Prostate gland (tissue), 2 donors: ENCODE data around the gene FAM193B. TPM values are rescaled to one million over a fixed set of nuclear protein-coding genes. Genes with fewer than 3 reads are reported as not detected.

Source experiments
- DNase-seq: peaks from one replicate; pipeline ENCODE4 v3.0.0-alpha.2; 2019; ENCODE audit warnings: low spot score
- H3K27ac ChIP-seq, 2 donors: fragments of 200-600 bp; sonication (generic); 2 replicates each; pipeline ENCODE4 v1.5.1; 2017 to 2019
- H3K27me3 ChIP-seq: fragments of 200-600 bp; sonication (generic); replicated peaks from 2 replicates; pipeline ENCODE4 v1.5.1; 2019; ENCODE audit not compliant: insufficient read depth
- H3K36me3 ChIP-seq, 2 donors: fragments of 200-600 bp; sonication (generic); 1 replicate in 1 of 2; 2 replicates in 1 of 2; pipeline versions ENCODE4 v1.5.1 to v1.8.1; 2017 to 2019
- H3K4me1 ChIP-seq: fragments of 200-600 bp; sonication (generic); replicated peaks from 2 replicates; pipeline ENCODE4 v1.5.1; 2019
- H3K4me3 ChIP-seq, 2 donors: fragments of 200-600 bp; sonication (generic); 2 replicates each; pipeline ENCODE4 v1.5.1; 2017 to 2019
- H3K9me3 ChIP-seq: fragments of 200-600 bp; sonication (generic); 2 replicates; pipeline ENCODE4 v1.5.1; 2017
- CTCF ChIP-seq, 4 experiments: fragments of 200-600 bp in 2 of 4; fragments of 450-650 bp in 2 of 4; sonication (generic) in 2 of 4; IDR thresholded peaks; 1 replicate in 3 of 4; 2 replicates in 1 of 4; pipeline ENCODE4 v1.5.1; 2016 to 2019; ENCODE audit warnings: antibody characterized with exemption in 4 of 4, mild to moderate bottlenecking in 2 of 4, moderate library complexity in 2 of 4
- POLR2A ChIP-seq: fragments of 450-650 bp; IDR thresholded peaks from one replicate; pipeline ENCODE4 v1.6.1; 2016; ENCODE audit warnings: antibody characterized with exemption, mild to moderate bottlenecking
- POLR2AphosphoS5 ChIP-seq: sonication (generic); formaldehyde crosslinking; IDR thresholded peaks from one replicate; pipeline ENCODE4 v1.6.1; 2017; ENCODE audit warnings: antibody characterized with exemption
- WGBS: methylation state at CpG from one replicate; pipeline ENCODE4 v1.1.5; 2018; 5-methylcytosine and 5-hydroxymethylcytosine counted together
- intact Hi-C: fragments of 100-400 bp; cut with DNase I; formaldehyde crosslinking; loops from one replicate; pipeline ENCODE4 v1.14.2; 2022
- total RNA-seq, 2 donors: library from RNA; depleted of rRNA; stranded (reverse); fragments of >200 nt; gene quantifications; one replicate each; pipeline ENCODE4 v1.1.0, GENCODE V29; 2016

FAM193B gene
- total RNA-seq, 2 donors from 2014 or later = 59.6 to 112 TPM

GRCh38 chr5:177507165-177507564, 47.2 kb downstream of the FAM193B start:
- 82% methylated on average over 9 of the region's 9 CpGs for WGBS
- no peaks in the 10 kb centered on the region for H3K9me3 ChIP-seq
- H3K27me3 ChIP-seq = no peaks in the 10 kb centered on the region
- DNase-seq = no peak
- no peak overlapping the region for H3K27ac ChIP-seq
- H3K4me1 ChIP-seq = no peaks in the 10 kb centered on the region
- no peak for TF ChIP-seq CTCF (IDR thresholded peaks at IDR 0.05)
- TF ChIP-seq POLR2AphosphoS5 = no peak
- TF ChIP-seq POLR2A = no peak
- peaks cover 5 to 6% of the 10 kb centered on the region in 2 donors for H3K36me3 ChIP-seq
- no peak overlapping the region for H3K4me3 ChIP-seq
- intact Hi-C loops = no loop called here

GRCh38 chr5:177505075-177505474, 49.3 kb downstream of the FAM193B start:
- H3K4me3 ChIP-seq = no peak overlapping the region
- H3K27me3 ChIP-seq = no peaks in the 10 kb centered on the region
- no peaks in the 10 kb centered on the region for H3K36me3 ChIP-seq
- DNase-seq = no peak
- no peaks in the 10 kb centered on the region for H3K9me3 ChIP-seq
- TF ChIP-seq CTCF (IDR thresholded peaks at IDR 0.05) (no peak), POLR2A (no peak), POLR2AphosphoS5 (no peak)
- no peaks in the 10 kb centered on the region for H3K4me1 ChIP-seq
- intact Hi-C loops = no loop called here
- WGBS = 85% methylated on average over 4 of the region's 4 CpGs
- H3K27ac ChIP-seq = no peak overlapping the region

- no peak for TF ChIP-seq CTCF (IDR thresholded peaks at IDR 0.05)
- no peak for TF ChIP-seq POLR2A
- no peak for TF ChIP-seq POLR2AphosphoS5
- Histone ChIP-seq H3K9me3 (no peaks in the 10 kb centered on the region), H3K36me3 (no peaks in the 10 kb centered on the region), H3K4me3 (no peak overlapping the region), H3K27ac (no peak overlapping the region), H3K4me1 (no peaks in the 10 kb centered on the region), H3K27me3 (no peaks in the 10 kb centered on the region)
- intact Hi-C loops = loop anchor here (5.0 kb wide), 1 partner anchor 112 kb away; no protein-coding TSS in a partner anchor
- WGBS = 84% methylated on average over 42 of the region's 47 CpGs
- DNase-seq = no peak
Observed at GRCh38 chr5:177504086-177505056, 50.0 kb downstream of the FAM193B start.

- no peaks in the 10 kb centered on the region for H3K36me3 ChIP-seq
- H3K9me3 ChIP-seq = no peaks in the 10 kb centered on the region
- H3K27ac ChIP-seq = no peak overlapping the region
- no peak for DNase-seq
- intact Hi-C loops = loop anchor here (5.0 kb wide), 1 partner anchor 111 kb away; no protein-coding TSS in a partner anchor
- TF ChIP-seq POLR2A (no peak), CTCF (IDR thresholded peaks at IDR 0.05) (no peak), POLR2AphosphoS5 (no peak)
- no peaks in the 10 kb centered on the region for H3K4me1 ChIP-seq
- no peak overlapping the region for H3K4me3 ChIP-seq
- 80% methylated on average over 22 of the region's 24 CpGs for WGBS
- H3K27me3 ChIP-seq = no peaks in the 10 kb centered on the region
Observed at GRCh38 chr5:177503351-177504085, 50.8 kb downstream of the FAM193B start.
